HG02571 (cell line): ENCODE data around the gene AGPAT2.

Source experiments
- ATAC-seq: cut with Tn5 transposase; IDR thresholded peaks from one replicate; pipeline ENCODE4 v1.9.1; 2021; ENCODE audit warnings: mild to moderate bottlenecking, moderate library complexity; ENCODE audit not compliant: unreplicated experiment

The AGPAT2 gene

GRCh38 chr9:136665111-136665703 lies 22.1 kb downstream of the AGPAT2 start:
- no peak for ATAC-seq

GRCh38 chr9:136664000-136664915 lies 23.0 kb downstream of the AGPAT2 start:
- no peak for ATAC-seq

DNA sequence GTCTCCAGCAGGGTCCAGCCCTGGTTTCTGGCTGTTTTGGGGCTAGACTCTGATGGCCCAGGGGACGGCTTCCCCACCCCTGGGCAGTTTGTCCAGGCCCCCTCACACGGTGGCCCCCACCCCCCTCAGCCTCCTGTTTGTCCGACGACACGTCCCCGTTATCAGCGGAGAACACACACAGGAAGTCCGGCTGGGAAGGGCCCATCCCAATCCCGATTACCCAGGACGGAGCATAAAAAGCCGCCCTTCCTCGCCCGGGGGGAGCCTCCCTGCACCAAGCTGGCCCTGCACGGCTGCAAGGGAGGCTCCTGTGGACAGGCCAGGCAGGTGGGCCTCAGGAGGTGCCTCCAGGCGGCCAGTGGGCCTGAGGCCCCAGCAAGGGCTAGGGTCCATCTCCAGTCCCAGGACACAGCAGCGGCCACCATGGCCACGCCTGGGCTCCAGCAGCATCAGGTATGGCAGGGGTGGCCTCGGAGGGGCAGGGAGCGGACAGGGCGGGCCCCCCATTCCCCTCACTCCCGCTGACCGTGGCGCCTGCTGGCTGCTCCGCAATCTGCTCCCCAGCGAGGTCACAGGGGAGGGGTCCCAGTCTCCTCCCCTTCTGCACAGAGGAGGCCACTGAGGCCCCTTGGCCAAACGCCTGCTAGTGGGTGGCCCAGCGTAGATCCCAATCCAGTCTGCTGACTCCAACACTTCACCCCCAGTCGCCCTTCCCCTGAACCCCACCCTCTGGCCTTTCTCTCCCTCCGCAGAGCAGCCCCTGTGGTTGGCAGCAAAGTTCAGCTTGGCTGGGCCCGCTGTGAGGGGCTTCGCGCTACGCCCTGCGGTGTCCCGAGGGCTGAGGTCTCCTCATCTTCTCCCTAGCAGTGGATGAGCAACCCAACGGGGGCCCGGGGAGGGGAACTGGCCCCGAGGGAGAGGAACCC lies 24.3 kb downstream of the AGPAT2 start, which contains the start of gene EGFL7:
EGFL7 (plus strand) TSS at position 261 of the 926 bp plus-strand sequence. CDS start 5,367 bp downstream, outside the sequence.
- ATAC-seq, result no peak

- no peak for ATAC-seq
These were observed 25.0 kb downstream of the AGPAT2 start for GRCh38 chr9:136662326-136662655.

GRCh38 chr9:136661641-136662325 lies 25.5 kb downstream of the AGPAT2 start:
- ATAC-seq, result no peak

- no peak for ATAC-seq
These were observed 26.2 kb downstream of the AGPAT2 start for GRCh38 chr9:136660971-136661550.

GRCh38 chr9:136659861-136660784 lies 27.1 kb downstream of the AGPAT2 start:
- ATAC-seq, result no peak

DNA sequence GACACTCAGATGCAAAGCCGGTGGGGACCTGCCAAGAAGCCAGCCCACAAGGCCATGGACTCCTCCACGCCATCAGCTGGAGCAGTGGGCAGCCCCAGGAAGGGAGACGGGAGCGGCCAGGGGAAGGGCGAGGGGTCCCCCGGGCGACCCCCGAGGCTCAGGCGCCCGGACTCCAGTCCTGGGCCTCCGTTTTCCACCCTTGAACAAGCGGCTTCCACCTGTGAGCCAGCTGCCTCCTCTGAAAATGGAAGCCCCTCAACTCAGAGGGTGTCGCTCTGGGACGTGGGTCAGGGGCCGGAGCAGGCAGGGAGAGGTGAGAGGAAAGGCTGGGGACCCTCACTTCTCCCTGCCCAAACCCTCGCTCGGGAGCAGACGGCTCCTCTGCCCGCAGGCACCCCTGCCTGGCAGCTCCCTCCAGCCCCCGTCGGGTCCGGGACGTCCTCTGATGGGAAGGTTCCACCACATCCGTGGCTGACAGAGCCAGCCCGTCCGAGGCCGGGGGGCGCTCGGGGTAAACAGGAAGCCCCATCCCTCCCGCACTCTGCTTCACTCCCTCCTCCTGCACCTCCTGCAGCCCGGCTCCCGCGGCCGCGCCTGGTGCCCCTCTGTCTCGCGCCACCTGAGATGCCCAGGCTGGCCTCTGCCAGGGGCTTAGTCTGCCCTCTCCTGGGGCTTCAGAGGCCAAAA lies 28.3 kb downstream of the AGPAT2 start:
- ATAC-seq, result no peak

DNA sequence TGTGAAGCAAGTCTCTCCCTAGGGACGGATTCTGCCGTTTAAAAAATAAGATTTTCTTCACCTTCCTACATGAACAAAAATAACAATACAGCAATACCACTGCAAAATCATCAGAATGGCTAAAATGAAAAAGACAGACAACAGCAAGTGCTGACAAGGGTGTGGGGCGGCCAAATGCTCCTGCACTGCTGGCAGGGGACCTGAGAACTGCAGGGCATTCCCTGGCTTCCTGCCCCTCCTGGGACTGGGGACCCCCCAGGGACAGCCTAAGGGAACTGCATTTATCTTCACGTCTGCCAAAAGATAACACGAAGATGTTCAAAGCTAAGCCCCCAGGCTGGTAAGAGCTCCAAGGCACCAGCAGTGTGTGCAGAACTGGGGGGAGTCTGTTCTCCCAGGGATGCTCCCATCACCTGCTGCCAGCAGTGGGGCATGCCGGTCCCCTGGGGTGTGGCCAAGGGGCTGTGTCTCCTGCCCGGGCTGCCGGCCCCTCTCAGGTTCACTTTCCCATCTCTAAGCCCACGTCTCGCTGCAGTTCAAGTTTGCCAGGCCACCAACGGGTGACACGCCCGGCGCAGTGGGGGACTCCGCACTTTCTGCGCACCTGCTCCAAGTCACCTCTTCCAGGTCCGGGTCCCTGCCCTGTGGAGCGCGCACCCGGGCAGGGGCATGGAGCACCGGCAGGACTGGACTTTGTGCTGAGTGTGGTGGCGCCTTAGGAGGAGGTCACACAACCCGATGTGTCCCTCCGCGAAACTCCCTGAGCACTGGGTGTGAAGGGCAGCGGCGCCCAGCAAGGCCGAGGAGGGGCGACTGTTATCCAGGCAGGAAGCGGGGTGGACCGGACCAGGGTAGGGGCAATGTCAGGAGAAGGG lies 29.0 kb downstream of the AGPAT2 start:
- no peak for ATAC-seq

DNA sequence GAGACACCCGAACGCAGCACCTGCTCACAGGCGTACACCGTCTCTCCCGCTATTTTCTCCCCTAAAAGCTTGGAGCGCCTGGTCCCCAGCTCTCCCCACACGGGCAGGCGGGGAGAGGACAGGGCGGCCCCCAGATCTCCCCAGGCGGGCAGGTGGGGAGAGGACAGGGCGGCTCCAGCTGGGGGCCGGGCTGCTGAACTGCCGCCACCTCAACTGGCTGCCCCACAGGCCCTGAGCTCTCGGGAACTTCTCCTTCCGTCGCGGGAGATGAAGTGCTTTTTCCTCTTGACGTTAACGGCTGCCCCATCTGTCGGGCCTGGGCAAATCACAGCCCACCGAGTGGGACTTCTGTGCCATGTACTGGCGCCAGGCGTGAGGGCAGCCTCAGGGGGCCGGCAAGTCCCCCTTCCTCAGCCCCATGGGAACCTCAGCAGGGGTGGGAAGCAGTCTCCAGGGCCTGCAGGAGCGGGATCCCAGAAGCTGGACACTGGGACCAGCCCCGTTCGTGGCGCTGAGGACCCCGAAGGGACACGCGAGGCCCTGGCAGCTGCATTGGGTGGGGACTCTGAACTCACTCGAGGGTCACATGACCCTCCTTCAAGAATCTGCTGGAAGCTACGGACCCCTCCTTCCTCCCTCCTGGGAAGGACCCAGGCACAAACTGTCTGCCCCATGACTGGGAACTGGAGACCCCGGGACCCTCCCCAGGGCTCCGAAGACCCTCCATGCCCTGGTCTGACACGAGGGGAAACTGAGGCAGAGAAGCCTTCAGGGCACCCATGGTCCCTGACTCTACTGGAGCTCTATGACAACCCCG lies 30.3 kb downstream of the AGPAT2 start:
- ATAC-seq, result no peak

- ATAC-seq, result no peak
These were observed 31.0 kb downstream of the AGPAT2 start for GRCh38 chr9:136656183-136656738.

- ATAC-seq, result no peak
These were observed 31.6 kb downstream of the AGPAT2 start for GRCh38 chr9:136655536-136656182.

DNA sequence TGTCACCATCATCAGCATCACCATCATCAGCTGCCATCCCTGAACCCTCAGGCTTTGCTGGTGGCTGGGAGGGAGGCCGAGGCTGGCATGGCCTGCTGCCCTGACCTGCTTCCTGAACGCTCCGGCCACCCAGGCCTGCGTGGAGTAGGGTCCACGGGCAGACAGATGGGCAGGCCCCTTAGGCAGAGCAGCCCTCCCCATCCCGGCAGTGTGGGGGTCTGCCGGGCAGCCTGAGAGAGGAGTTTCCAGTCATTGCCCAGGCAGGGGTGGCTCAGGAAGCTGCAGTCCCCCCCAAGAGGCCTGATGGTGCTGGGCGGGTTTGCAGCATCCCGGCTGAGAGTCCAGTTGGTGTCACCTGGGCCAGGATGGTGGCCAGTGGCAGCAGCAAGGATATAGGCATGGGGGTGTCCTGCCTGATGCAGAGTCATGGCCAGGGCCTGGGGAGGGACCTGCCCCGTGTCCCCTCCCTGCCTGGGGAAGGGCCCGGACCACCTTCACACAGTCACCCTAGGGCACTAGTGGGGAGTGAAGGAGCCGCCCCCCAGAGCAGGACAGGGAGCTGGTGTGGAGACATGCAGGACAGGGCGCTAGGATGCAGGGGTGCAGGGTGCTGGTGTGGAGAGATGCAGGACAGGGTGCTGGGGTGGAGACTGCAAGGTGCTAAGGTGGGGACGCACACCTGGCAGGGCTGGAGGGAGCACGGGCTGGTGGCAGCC lies 32.3 kb downstream of the AGPAT2 start:
- ATAC-seq, result no peak

- no peak for ATAC-seq
These were observed 33.8 kb downstream of the AGPAT2 start for GRCh38 chr9:136653323-136654079.

GRCh38 chr9:136651860-136652259 lies 35.4 kb downstream of the AGPAT2 start:
- no peak for ATAC-seq
